ENCODE data around the gene QRSL1. TPM values are rescaled to one million over a fixed set of nuclear protein-coding genes. Genes with fewer than 3 reads are reported as not detected.

The QRSL1 gene
- total and polyA plus RNA-seq, 4 donors = 5.9 to 9.6 (median 7.0) TPM

DNA sequence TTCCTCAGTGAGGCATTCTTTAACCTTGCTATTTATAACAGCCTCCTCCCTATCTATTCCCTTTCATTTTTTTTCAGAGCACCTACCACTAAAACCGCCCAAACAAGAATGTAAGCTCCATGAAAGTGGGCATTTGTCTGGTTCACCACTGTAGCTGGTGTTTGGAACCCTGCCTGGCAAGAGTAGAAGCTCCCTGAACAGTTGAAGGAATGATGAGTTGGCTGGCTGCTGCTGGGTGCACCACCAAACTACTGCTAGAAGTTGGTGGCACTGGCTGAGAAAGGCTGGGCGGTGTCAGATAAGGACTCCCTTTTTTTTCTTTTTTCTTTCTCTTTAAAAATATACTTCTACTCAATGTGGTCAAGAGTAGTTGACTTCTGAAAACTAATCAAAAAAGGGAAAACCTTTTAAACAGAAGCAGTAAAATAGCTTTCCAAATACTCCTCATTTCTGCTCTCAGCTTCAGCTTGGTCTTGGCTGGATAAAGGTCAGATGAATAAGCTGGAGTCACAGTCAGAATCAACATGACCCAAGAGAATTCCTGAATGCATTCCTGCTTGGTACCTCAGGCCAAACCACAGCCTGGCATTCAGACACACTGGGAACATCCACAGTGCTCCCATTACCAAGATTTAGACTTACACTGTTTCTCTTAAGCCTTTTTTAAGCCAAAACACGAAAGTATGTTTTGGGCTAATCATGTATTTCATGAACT, 38.1 kb upstream of the QRSL1 start:
- H3K27me3 ChIP-seq (ENCODE audit: control insufficient read depth in 4 of 4, insufficient read depth in 4 of 4, low read length in 3 of 4) = no peaks in the 10 kb centered on the region
- no peak overlapping the region for H3K4me3 ChIP-seq (ENCODE audit: low read depth in 1 of 3, low read length in 3 of 3)
- TF ChIP-seq ZBTB33 (IDR thresholded peaks at IDR 0.05) (no peak), NR2F2 (IDR thresholded peaks at IDR 0.05) (no peak), FOXA1 (IDR thresholded peaks at IDR 0.05) (no peak), GABPA (IDR thresholded peaks at IDR 0.05 in 1 of 2, conservative IDR thresholded peaks at IDR 0.05 in 1 of 2) (no peak), YY1 (IDR thresholded peaks at IDR 0.05) (no peak)
- TF ChIP-seq, protein P1, sequence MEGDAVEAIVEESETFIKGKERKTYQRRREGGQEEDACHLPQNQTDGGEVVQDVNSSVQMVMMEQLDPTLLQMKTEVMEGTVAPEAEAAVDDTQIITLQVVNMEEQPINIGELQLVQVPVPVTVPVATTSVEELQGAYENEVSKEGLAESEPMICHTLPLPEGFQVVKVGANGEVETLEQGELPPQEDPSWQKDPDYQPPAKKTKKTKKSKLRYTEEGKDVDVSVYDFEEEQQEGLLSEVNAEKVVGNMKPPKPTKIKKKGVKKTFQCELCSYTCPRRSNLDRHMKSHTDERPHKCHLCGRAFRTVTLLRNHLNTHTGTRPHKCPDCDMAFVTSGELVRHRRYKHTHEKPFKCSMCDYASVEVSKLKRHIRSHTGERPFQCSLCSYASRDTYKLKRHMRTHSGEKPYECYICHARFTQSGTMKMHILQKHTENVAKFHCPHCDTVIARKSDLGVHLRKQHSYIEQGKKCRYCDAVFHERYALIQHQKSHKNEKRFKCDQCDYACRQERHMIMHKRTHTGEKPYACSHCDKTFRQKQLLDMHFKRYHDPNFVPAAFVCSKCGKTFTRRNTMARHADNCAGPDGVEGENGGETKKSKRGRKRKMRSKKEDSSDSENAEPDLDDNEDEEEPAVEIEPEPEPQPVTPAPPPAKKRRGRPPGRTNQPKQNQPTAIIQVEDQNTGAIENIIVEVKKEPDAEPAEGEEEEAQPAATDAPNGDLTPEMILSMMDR (IDR thresholded peaks at IDR 0.05; ENCODE audit: low read depth, low read length, missing input control) = no peak
- H3K9ac ChIP-seq (ENCODE audit: low read depth in 1 of 2, low read length in 2 of 2) = no peak overlapping the region
- peaks cover 2 to 12% (median 4%) of the 10 kb centered on the region in 4 donors for H3K36me3 ChIP-seq (ENCODE audit: control insufficient read depth in 4 of 4, insufficient read depth in 3 of 4, low read depth in 1 of 4, low read length in 3 of 4)
- H3K27ac ChIP-seq (ENCODE audit: low read depth in 1 of 2, low read length in 2 of 2) = no peak overlapping the region
- 96% methylated on average over 3 of the region's 3 CpGs for WGBS
- H3K9me3 ChIP-seq (ENCODE audit: control insufficient read depth in 4 of 4, low read length in 3 of 4) = no peaks in the 10 kb centered on the region
- H3K4me1 ChIP-seq (ENCODE audit: control insufficient read depth in 4 of 4, insufficient read depth in 4 of 4, low read length in 3 of 4) = no peaks in the 10 kb centered on the region
- no peak for DNase-seq (ENCODE audit: low spot score)

DNA sequence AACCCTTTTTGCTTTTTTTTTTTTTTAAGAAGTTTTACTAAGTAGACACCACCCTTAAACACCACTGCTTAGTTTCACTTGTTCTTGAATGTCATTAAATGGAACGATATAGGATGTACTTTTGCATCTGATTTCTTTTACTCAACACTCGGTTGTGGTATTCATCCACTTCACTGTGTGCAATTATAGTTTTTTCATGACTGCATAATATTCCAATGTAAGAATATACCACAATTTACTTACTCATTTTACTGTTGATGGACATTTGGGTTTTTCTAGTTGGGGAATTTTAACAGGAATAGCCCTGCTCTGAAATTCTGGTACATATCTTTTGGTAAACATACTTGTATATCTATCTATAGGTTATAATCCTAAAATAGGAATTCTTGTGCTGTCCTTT, 29.9 kb upstream of the QRSL1 start:
- Histone ChIP-seq H3K9ac (ENCODE audit: low read depth in 1 of 2, low read length in 2 of 2) (no peak overlapping the region), H3K27me3 (ENCODE audit: control insufficient read depth in 4 of 4, insufficient read depth in 4 of 4, low read length in 3 of 4) (no peaks in the 10 kb centered on the region), H3K4me1 (ENCODE audit: control insufficient read depth in 4 of 4, insufficient read depth in 4 of 4, low read length in 3 of 4) (no peaks in the 10 kb centered on the region), H3K36me3 (ENCODE audit: control insufficient read depth in 4 of 4, insufficient read depth in 3 of 4, low read depth in 1 of 4, low read length in 3 of 4) (peaks cover 0 to 5% (median 0%) of the 10 kb centered on the region in 4 donors), H3K27ac (ENCODE audit: low read depth in 1 of 2, low read length in 2 of 2) (no peak overlapping the region), H3K4me3 (ENCODE audit: low read depth in 1 of 3, low read length in 3 of 3) (no peak overlapping the region), H3K9me3 (ENCODE audit: control insufficient read depth in 4 of 4, low read length in 3 of 4) (no peaks in the 10 kb centered on the region)
- DNase-seq (ENCODE audit: low spot score) = no peak
- 82% methylated on average over 2 of the region's 2 CpGs for WGBS
- TF ChIP-seq ZBTB33 (IDR thresholded peaks at IDR 0.05) = no peak
- TF ChIP-seq RAD21 (IDR thresholded peaks at IDR 0.05) = no peak
- no peak for TF ChIP-seq RXRA (IDR thresholded peaks at IDR 0.05)
- TF ChIP-seq FOXA1 (IDR thresholded peaks at IDR 0.05) = no peak
- no peak for TF ChIP-seq HNF4G (IDR thresholded peaks at IDR 0.05)
- TF ChIP-seq REST (IDR thresholded peaks at IDR 0.05) = no peak
- TF ChIP-seq, protein P1 (IDR thresholded peaks at IDR 0.05; ENCODE audit: low read depth, low read length, missing input control) = no peak
- no peak for TF ChIP-seq TAF1 (conservative IDR thresholded peaks at IDR 0.05)
- TF ChIP-seq YY1 (IDR thresholded peaks at IDR 0.05) = no peak
- TF ChIP-seq NR2F2 (IDR thresholded peaks at IDR 0.05) = no peak
- TF ChIP-seq ATF3 (IDR thresholded peaks at IDR 0.05) = no peak
- TF ChIP-seq HNF4A (conservative IDR thresholded peaks at IDR 0.05) = no peak

Data from liver (tissue), 9 donors.